Measurements from ENCODE around the gene PNMA1. TPM values are rescaled to one million over a fixed set of nuclear protein-coding genes. Genes with fewer than 3 reads are reported as not detected.

Gene PNMA1
- total and polyA plus RNA-seq, 9 of the 15 experiments (the other 6 are each of a cell fraction or from before 2014, with no cell fraction given): 1.7 to 26.4 (median 8.7) TPM

DNA sequence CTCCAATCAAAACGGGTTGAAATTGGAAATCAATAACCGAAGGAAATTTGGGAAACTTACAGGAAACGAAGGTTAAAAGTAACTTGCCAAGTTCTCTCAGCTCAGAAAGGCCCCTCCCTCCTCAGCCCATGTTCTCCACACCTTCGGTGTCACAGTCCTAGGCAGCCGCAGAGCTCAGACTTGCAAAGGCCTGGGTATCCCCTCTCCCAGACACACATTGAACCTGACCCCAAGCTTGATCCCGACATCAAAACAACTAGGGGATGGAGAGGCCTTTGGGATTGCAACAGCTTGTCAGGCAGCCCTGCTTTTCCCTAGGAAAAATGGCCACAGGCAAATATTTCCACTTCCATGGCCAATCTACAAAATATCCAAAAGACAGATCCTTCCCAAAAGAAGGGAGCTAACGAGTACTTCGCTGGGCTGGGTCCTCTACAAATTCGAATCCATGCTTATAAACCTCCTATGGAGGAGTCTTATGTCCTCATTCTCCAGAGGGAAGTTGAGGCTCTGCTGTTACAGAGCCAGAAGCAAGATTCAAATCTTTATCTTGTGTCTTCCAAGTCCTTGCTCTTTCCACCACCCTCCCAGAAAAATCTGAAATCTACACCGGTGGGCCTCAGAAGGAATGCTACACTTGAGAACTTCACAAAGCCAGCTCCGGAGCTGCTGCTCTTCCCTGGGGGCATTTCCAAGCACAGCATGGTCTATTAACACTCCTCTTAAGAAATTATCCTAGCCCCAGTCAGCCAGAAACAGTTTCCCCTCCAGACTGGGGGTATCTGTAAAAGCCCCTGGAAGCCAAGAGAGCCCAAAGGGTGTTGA lies 35.7 kb upstream of the PNMA1 start (continued):
- TF ChIP-seq, protein P1, sequence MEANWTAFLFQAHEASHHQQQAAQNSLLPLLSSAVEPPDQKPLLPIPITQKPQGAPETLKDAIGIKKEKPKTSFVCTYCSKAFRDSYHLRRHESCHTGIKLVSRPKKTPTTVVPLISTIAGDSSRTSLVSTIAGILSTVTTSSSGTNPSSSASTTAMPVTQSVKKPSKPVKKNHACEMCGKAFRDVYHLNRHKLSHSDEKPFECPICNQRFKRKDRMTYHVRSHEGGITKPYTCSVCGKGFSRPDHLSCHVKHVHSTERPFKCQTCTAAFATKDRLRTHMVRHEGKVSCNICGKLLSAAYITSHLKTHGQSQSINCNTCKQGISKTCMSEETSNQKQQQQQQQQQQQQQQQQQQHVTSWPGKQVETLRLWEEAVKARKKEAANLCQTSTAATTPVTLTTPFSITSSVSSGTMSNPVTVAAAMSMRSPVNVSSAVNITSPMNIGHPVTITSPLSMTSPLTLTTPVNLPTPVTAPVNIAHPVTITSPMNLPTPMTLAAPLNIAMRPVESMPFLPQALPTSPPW (CRISPR knock-in tag; IDR thresholded peaks at IDR 0.05): no peak

DNA sequence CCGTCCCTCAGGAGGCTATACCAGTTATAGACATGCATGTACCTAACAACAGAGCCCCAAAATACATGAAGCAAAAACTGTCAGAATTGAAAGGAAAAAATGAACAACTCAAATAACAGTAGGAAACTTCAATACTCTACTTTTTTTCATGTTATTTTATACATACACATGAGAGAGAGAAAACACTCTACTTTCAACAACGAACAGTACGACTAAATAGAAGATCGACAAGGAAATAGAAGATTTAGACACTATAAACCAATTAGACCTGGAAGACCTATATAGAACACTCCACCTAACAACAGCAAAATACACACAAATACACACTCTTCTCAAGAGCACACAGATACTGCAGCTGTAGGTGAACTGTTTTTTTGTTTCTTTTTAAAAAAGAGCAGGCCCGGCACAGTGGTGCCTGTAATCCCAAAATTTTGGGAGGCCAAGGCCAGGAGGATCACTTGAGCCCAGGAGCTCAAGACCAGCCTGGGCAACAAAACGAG lies 34.7 kb upstream of the PNMA1 start:
- peak overlapping the region; percentile 16; the same call in 2 of the 3 replicates for H3K27ac ChIP-seq (ENCODE audit: extremely low read depth, low read depth, low read length)
- TF ChIP-seq, protein P2, sequence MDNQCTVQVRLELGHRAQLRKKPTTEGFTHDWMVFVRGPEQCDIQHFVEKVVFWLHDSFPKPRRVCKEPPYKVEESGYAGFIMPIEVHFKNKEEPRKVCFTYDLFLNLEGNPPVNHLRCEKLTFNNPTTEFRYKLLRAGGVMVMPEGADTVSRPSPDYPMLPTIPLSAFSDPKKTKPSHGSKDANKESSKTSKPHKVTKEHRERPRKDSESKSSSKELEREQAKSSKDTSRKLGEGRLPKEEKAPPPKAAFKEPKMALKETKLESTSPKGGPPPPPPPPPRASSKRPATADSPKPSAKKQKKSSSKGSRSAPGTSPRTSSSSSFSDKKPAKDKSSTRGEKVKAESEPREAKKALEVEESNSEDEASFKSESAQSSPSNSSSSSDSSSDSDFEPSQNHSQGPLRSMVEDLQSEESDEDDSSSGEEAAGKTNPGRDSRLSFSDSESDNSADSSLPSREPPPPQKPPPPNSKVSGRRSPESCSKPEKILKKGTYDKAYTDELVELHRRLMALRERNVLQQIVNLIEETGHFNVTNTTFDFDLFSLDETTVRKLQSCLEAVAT (IDR thresholded peaks at IDR 0.05): 0 out of 4 replicates have a peak, but pooled peaks of 1 of the 2 experiments have one; percentile 20
- TF ChIP-seq USF2 (CRISPR knock-in tag; IDR thresholded peaks at IDR 0.05): no peak
- H3K9me3 ChIP-seq (replicated peaks; ENCODE audit: control insufficient read depth, insufficient read depth, low read depth, low read length): no peaks in the 10 kb centered on the region
- DNase-seq (ENCODE audit: extremely low read depth in 1 of 4, low spot score in 3 of 4) (no peak), ATAC-seq (no peak), FAIRE-seq (no peak)
- POLR2A ChIA-PET: interaction anchor here (1.0 to 1.7 kb wide), 3 partner anchors 19 to 142 kb away, joined by 3 to 4 read pairs (median 3); no protein-coding TSS in a partner anchor
- H3K4me1 ChIP-seq (replicated peaks in 1 of 2; ENCODE audit: control insufficient read depth in 2 of 2, insufficient read depth in 2 of 2, low read length in 2 of 2): peaks cover 60 to 72% of the 10 kb centered on the region in 2 experiments
- peaks cover 39% of the 10 kb centered on the region; the same call in 2 of the 3 replicates for H3K36me3 ChIP-seq (ENCODE audit: control insufficient read depth, insufficient read depth, low read length)
- no peaks in the 10 kb centered on the region for H3K27me3 ChIP-seq (ENCODE audit: control insufficient read depth in 2 of 2, insufficient read depth in 2 of 2, low read length in 2 of 2)
- peak overlapping the region in 1 of 2 experiments; percentile 26; a peak in 3 of 4 replicates for H3K9ac ChIP-seq (ENCODE audit: insufficient read depth in 1 of 2, low read depth in 2 of 2, low read length in 2 of 2)
- CTCF ChIA-PET (ENCODE audit: low intra/inter-chr PET ratio): no interaction called here
- H3K4me2 ChIP-seq (ENCODE audit: insufficient read depth, low read length): no peak overlapping the region
- WGBS (ENCODE audit: insufficient coverage, low coverage, missing lambda C conversion rate): 87% methylated on average over 5 of the region's 6 CpGs
- H3K79me2 ChIP-seq (ENCODE audit: control insufficient read depth, insufficient read depth, low read length): peaks cover 100% of the 10 kb centered on the region
- in situ Hi-C loops (cut with MboI) (no loop called here), intact Hi-C loops (cut with micrococcal nuclease) (no loop called here)
- H3K9me1 ChIP-seq (ENCODE audit: control insufficient read depth, insufficient read depth, low read length): peaks cover 4% of the 10 kb centered on the region
- no TSS peak for BruUV-seq (replicated peaks)
- no peak overlapping the region for H3K4me3 ChIP-seq
- H2AFZ ChIP-seq (ENCODE audit: low read depth, low read length): no peak overlapping the region
- H4K20me1 ChIP-seq (replicated peaks; ENCODE audit: control insufficient read depth, insufficient read depth, low read length): peaks cover 11% of the 10 kb centered on the region
